GM12892 (cell line): ENCODE results near the gene RAB35.

Experiments
- POLR2A ChIP-seq: IDR thresholded peaks from 2 replicates; pipeline ENCODE4 v1.6.1; 2011; ENCODE audit warnings: low read depth, low read length, control low read depth
- POLR2AphosphoS5 ChIP-seq: IDR thresholded peaks from 2 replicates; pipeline ENCODE4 v1.6.1; 2011; ENCODE audit warnings: low read depth, low read length, control low read depth
- TAF1 ChIP-seq: IDR thresholded peaks from 2 replicates; pipeline ENCODE4 v1.6.1; 2011; ENCODE audit warnings: low read depth, mild to moderate bottlenecking, control low read depth, low read length, borderline replicate concordance

GRCh38 chr12:120116792-120117651 is 469 bp upstream of the RAB35 start:
- peak; percentile 82 for TF ChIP-seq POLR2AphosphoS5
- TF ChIP-seq POLR2A, result peak; percentile 83
- no peak for TF ChIP-seq TAF1
